ENCODE data around the gene CNOT6.

CNOT6 gene

GRCh38 chr5:180594311-180595045 lies 100.3 kb downstream of the CNOT6 start:
- H3K27ac Mint-ChIP-seq, result no peak overlapping the region
- peaks cover 13% of the 10 kb centered on the region for H3K4me1 Mint-ChIP-seq
- H3K4me3 Mint-ChIP-seq, result no peak overlapping the region
- peaks cover 18% of the 10 kb centered on the region for H3K27me3 Mint-ChIP-seq
- no peaks in the 10 kb centered on the region for H3K36me3 Mint-ChIP-seq
- H3K9me3 Mint-ChIP-seq, result no peaks in the 10 kb centered on the region

GRCh38 chr5:180595046-180595379 lies 100.8 kb downstream of the CNOT6 start:
- no peak overlapping the region for H3K4me3 Mint-ChIP-seq

GRCh38 chr5:180595381-180596114 lies 101.4 kb downstream of the CNOT6 start:
- peaks cover 9% of the 10 kb centered on the region for H3K4me1 Mint-ChIP-seq
- peak overlapping the region; percentile 5 for H3K27ac Mint-ChIP-seq
- H3K4me3 Mint-ChIP-seq, result no peak overlapping the region
- no peaks in the 10 kb centered on the region for H3K36me3 Mint-ChIP-seq
- H3K27me3 Mint-ChIP-seq, result peaks cover 14% of the 10 kb centered on the region
- no peaks in the 10 kb centered on the region for H3K9me3 Mint-ChIP-seq

More at GRCh38 chr5:180595046-180595379, 100.8 kb downstream of the CNOT6 start:
- H3K9me3 Mint-ChIP-seq, result no peaks in the 10 kb centered on the region
- peaks cover 14% of the 10 kb centered on the region for H3K27me3 Mint-ChIP-seq
- peak overlapping the region; percentile 5 for H3K27ac Mint-ChIP-seq
- H3K4me1 Mint-ChIP-seq, result peaks cover 9% of the 10 kb centered on the region
- H3K36me3 Mint-ChIP-seq, result no peaks in the 10 kb centered on the region

GRCh38 chr5:180596115-180596667 lies 102.0 kb downstream of the CNOT6 start:
- Mint-ChIP-seq H3K27ac (no peak overlapping the region), H3K4me3 (no peak overlapping the region), H3K4me1 (peaks cover 9% of the 10 kb centered on the region), H3K9me3 (no peaks in the 10 kb centered on the region), H3K36me3 (no peaks in the 10 kb centered on the region), H3K27me3 (peaks cover 14% of the 10 kb centered on the region)

- H3K36me3 Mint-ChIP-seq, result no peaks in the 10 kb centered on the region
- peaks cover 9% of the 10 kb centered on the region for H3K4me1 Mint-ChIP-seq
- no peak overlapping the region for H3K4me3 Mint-ChIP-seq
- no peak overlapping the region for H3K27ac Mint-ChIP-seq
- H3K9me3 Mint-ChIP-seq, result no peaks in the 10 kb centered on the region
- H3K27me3 Mint-ChIP-seq, result peaks cover 14% of the 10 kb centered on the region
Measured at GRCh38 chr5:180596668-180597231, 102.6 kb downstream of the CNOT6 start.

- Mint-ChIP-seq H3K27ac (no peak overlapping the region), H3K9me3 (no peaks in the 10 kb centered on the region), H3K4me1 (peaks cover 3% of the 10 kb centered on the region)
Measured at GRCh38 chr5:180598316-180598701, 104.1 kb downstream of the CNOT6 start.

GRCh38 chr5:180598797-180599589 lies 104.8 kb downstream of the CNOT6 start:
- H3K4me1 Mint-ChIP-seq, result peaks cover 3% of the 10 kb centered on the region
- H3K27me3 Mint-ChIP-seq, result no peaks in the 10 kb centered on the region
- H3K4me3 Mint-ChIP-seq, result no peak overlapping the region
- no peaks in the 10 kb centered on the region for H3K36me3 Mint-ChIP-seq
- no peak overlapping the region for H3K27ac Mint-ChIP-seq
- H3K9me3 Mint-ChIP-seq, result no peaks in the 10 kb centered on the region

More at GRCh38 chr5:180598316-180598701, 104.1 kb downstream of the CNOT6 start:
- H3K4me3 Mint-ChIP-seq, result no peak overlapping the region
- no peaks in the 10 kb centered on the region for H3K36me3 Mint-ChIP-seq
- peaks cover 3% of the 10 kb centered on the region for H3K27me3 Mint-ChIP-seq

GRCh38 chr5:180599590-180599914 lies 105.4 kb downstream of the CNOT6 start:
- no peak overlapping the region for H3K27ac Mint-ChIP-seq

GRCh38 chr5:180599981-180600553 lies 105.9 kb downstream of the CNOT6 start:
- Mint-ChIP-seq H3K27me3 (no peaks in the 10 kb centered on the region), H3K9me3 (no peaks in the 10 kb centered on the region), H3K4me3 (no peak overlapping the region), H3K4me1 (peaks cover 1% of the 10 kb centered on the region), H3K36me3 (no peaks in the 10 kb centered on the region), H3K27ac (no peak overlapping the region)

More at GRCh38 chr5:180599590-180599914, 105.4 kb downstream of the CNOT6 start:
- Mint-ChIP-seq H3K36me3 (no peaks in the 10 kb centered on the region), H3K9me3 (no peaks in the 10 kb centered on the region), H3K4me1 (peaks cover 3% of the 10 kb centered on the region), H3K27me3 (no peaks in the 10 kb centered on the region), H3K4me3 (no peak overlapping the region)

- H3K27ac Mint-ChIP-seq, result no peak overlapping the region
- H3K36me3 Mint-ChIP-seq, result no peaks in the 10 kb centered on the region
- no peaks in the 10 kb centered on the region for H3K27me3 Mint-ChIP-seq
- H3K4me3 Mint-ChIP-seq, result no peak overlapping the region
- no peaks in the 10 kb centered on the region for H3K9me3 Mint-ChIP-seq
- no peaks in the 10 kb centered on the region for H3K4me1 Mint-ChIP-seq
Measured at GRCh38 chr5:180600554-180601041, 106.4 kb downstream of the CNOT6 start.

- no peaks in the 10 kb centered on the region for H3K9me3 Mint-ChIP-seq
- no peaks in the 10 kb centered on the region for H3K4me1 Mint-ChIP-seq
- no peak overlapping the region for H3K4me3 Mint-ChIP-seq
- no peaks in the 10 kb centered on the region for H3K27me3 Mint-ChIP-seq
- no peaks in the 10 kb centered on the region for H3K36me3 Mint-ChIP-seq
- H3K27ac Mint-ChIP-seq, result no peak overlapping the region
Measured at GRCh38 chr5:180601591-180602480, 107.7 kb downstream of the CNOT6 start.

GRCh38 chr5:180602481-180603075 lies 108.4 kb downstream of the CNOT6 start:
- H3K9me3 Mint-ChIP-seq, result no peaks in the 10 kb centered on the region
- H3K27ac Mint-ChIP-seq, result no peak overlapping the region
- no peaks in the 10 kb centered on the region for H3K27me3 Mint-ChIP-seq
- no peaks in the 10 kb centered on the region for H3K36me3 Mint-ChIP-seq
- H3K4me1 Mint-ChIP-seq, result no peaks in the 10 kb centered on the region
- no peak overlapping the region for H3K4me3 Mint-ChIP-seq

GRCh38 chr5:180603076-180603594 lies 109.0 kb downstream of the CNOT6 start:
- Mint-ChIP-seq H3K36me3 (no peaks in the 10 kb centered on the region), H3K27me3 (no peaks in the 10 kb centered on the region), H3K27ac (no peak overlapping the region), H3K4me3 (no peak overlapping the region), H3K9me3 (no peaks in the 10 kb centered on the region), H3K4me1 (no peaks in the 10 kb centered on the region)

- Mint-ChIP-seq H3K4me1 (no peaks in the 10 kb centered on the region), H3K9me3 (no peaks in the 10 kb centered on the region), H3K27ac (no peak overlapping the region), H3K36me3 (no peaks in the 10 kb centered on the region), H3K27me3 (no peaks in the 10 kb centered on the region), H3K4me3 (no peak overlapping the region)
Measured at GRCh38 chr5:180604271-180604670, 110.1 kb downstream of the CNOT6 start.
